CD4-positive, alpha-beta T cell treated with Interleukin-4 for 1 hour (primary cell): ENCODE data around the gene ARHGAP22.
A peak's percentile ranks its signal among the peaks of the same experiment; 100 is the strongest.
"Not testable (repeated sequence)": the region's sequence is repeated elsewhere in the genome, so short reads cannot be mapped to it uniquely, and the experiment has no call there.

ENCODE experiments used
- DNase-seq, 2 donors: peaks; one replicate each; pipeline ENCODE4 v3.0.0-alpha.2; 2020 to 2022

The ARHGAP22 gene

GRCh38 chr10:48604991-48605508, at the start of gene ARHGAP22:
TSS of gene ARHGAP22 (minus strand) at chr10:48605073. CDS start at chr10:48604796, 277 bp downstream.
- peak in 1 of 2 donors; percentile 19 for DNase-seq

- no peak for DNase-seq
Observed at GRCh38 chr10:48653944-48654698, 49.2 kb upstream of the ARHGAP22 start.

- no peak for DNase-seq
Observed at GRCh38 chr10:48653347-48653746, 48.5 kb upstream of the ARHGAP22 start.

- DNase-seq = no peak
Observed at GRCh38 chr10:48652344-48652743, 47.5 kb upstream of the ARHGAP22 start.

GRCh38 chr10:48651839-48652238, 47.0 kb upstream of the ARHGAP22 start:
- DNase-seq = no peak

- no peak for DNase-seq
Observed at GRCh38 chr10:48651293-48651692, 46.4 kb upstream of the ARHGAP22 start.

- no peak for DNase-seq
Observed at GRCh38 chr10:48649349-48649944, 44.6 kb upstream of the ARHGAP22 start.

- no peak for DNase-seq
Observed at GRCh38 chr10:48648172-48648942, 43.5 kb upstream of the ARHGAP22 start.

- DNase-seq = not testable (repeated sequence)
Observed at GRCh38 chr10:48647073-48647472, 42.2 kb upstream of the ARHGAP22 start.

- no peak for DNase-seq
Observed at GRCh38 chr10:48645600-48645999, 40.7 kb upstream of the ARHGAP22 start.

GRCh38 chr10:48641099-48641690, 36.3 kb upstream of the ARHGAP22 start:
- not testable (repeated sequence) for DNase-seq

- no peak for DNase-seq
Observed at GRCh38 chr10:48640326-48640725, 35.5 kb upstream of the ARHGAP22 start.

- DNase-seq = no peak
Observed at GRCh38 chr10:48639632-48640031, 34.8 kb upstream of the ARHGAP22 start.

GRCh38 chr10:48638739-48639527, 34.1 kb upstream of the ARHGAP22 start:
- DNase-seq = no peak

GRCh38 chr10:48638158-48638557, 33.3 kb upstream of the ARHGAP22 start:
- no peak for DNase-seq

- no peak for DNase-seq
Observed at GRCh38 chr10:48636901-48637300, 32.0 kb upstream of the ARHGAP22 start.

- DNase-seq = no peak
Observed at GRCh38 chr10:48636231-48636630, 31.4 kb upstream of the ARHGAP22 start.

GRCh38 chr10:48634984-48635557, 30.2 kb upstream of the ARHGAP22 start:
- no peak for DNase-seq

GRCh38 chr10:48634198-48634983, 29.5 kb upstream of the ARHGAP22 start:
- DNase-seq = peak; percentile 19 to 77

GRCh38 chr10:48633381-48634197, 28.7 kb upstream of the ARHGAP22 start:
- no peak for DNase-seq
